ENCODE results near the gene MYLK.

MYLK gene

DNA sequence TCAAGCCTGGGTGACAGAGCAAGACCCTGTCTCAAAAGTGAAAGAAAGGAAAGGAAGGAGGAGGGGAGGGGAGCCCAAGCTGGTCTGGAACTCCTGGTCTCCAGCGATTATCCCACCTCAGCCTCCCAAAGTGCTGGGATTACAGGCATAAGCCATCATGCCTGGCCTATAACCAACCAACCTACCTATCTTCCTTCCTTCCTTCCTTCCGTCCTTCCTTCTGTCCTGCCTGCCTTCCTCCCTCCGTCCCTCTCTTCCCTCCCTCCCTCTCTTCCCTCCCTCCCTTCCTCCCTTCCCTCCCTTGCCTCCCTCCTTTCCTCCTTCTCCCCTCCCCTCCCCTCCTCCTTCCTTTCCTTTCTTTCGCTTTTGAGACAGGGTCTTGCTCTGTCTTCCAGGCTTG is 242.6 kb downstream of the MYLK start:
- WGBS, 2 donors (ENCODE audit: extremely low coverage in 2 of 2, insufficient read length in 2 of 2, insufficient replicate concordance in 1 of 2): no CpG with 5 or more reads among the region's 4 CpGs

DNA sequence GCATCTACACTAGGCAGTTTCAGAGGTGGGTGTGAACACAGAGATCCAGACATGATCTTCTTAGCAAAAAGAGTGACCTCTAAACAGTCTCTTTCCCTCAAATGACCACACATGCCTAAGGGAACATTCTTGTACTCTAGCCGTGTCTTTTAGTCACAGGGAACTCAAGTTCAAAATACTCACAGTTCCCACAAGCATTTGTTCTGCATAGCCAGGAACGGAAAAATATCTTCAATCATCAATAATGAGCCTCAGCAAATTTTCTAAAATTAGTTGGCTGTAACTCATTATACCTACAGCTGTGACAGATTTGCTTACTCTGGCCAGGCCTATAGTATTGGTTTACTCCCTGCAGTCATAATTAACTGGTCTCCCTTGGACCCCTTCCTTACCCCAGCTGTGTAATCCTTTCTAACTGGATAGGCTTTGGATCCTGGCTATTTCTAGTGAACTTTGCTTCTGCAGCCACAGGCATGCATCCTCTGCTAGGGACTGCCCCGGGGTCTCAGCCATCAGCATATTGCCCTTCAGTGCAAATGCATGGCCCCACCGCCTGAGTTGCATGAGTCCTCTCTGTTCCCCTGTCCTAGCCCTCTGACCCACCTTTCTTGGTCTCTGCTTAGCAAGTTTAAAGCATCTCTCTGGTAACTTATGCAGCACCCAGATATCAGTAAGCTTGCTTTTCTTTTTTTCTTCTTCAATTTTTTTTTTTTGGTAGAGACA is 243.2 kb downstream of the MYLK start:
- Histone ChIP-seq H3K79me1 (ENCODE audit: low read depth, low read length) (no peaks in the 10 kb centered on the region), H4K91ac (ENCODE audit: low read depth, low read length, poor library complexity) (no peak overlapping the region), H3K27me3 (ENCODE audit: control insufficient read depth in 3 of 3, insufficient read depth in 3 of 3, low read depth in 1 of 3, low read length in 3 of 3) (no peaks in the 10 kb centered on the region), H3K4ac (ENCODE audit: low read length) (no peak overlapping the region), H3K23ac (ENCODE audit: low read depth, low read length, poor library complexity) (no peak overlapping the region), H2AK5ac (ENCODE audit: low read depth, low read length) (no peak overlapping the region), H3K4me3 (ENCODE audit: low read length in 2 of 2) (no peak overlapping the region), H4K8ac (ENCODE audit: low read depth, low read length) (no peak overlapping the region), H2BK15ac (ENCODE audit: low read length) (no peak overlapping the region), H3K27ac (replicated peaks; ENCODE audit: low read length) (no peak overlapping the region), H3K4me2 (ENCODE audit: insufficient read depth, low read length, poor library complexity, severe bottlenecking) (no peak overlapping the region), H3K9ac (ENCODE audit: low read depth, low read length, poor library complexity) (no peak overlapping the region), H3K4me1 (ENCODE audit: control insufficient read depth in 2 of 2, insufficient read depth in 1 of 2, low read depth in 1 of 2, low read length in 2 of 2) (peaks cover 9 to 17% of the 10 kb centered on the region in 2 donors), H3K36me3 (replicated peaks in 1 of 2; ENCODE audit: control insufficient read depth in 2 of 2, insufficient read depth in 2 of 2, low read length in 2 of 2) (peaks cover 3 to 12% of the 10 kb centered on the region in 2 donors), H3K18ac (ENCODE audit: low read length) (no peak overlapping the region), H3K14ac (ENCODE audit: low read length) (no peak overlapping the region), H2AFZ (ENCODE audit: low read length) (no peak overlapping the region), H2BK120ac (ENCODE audit: low read depth, low read length) (no peak overlapping the region), H2BK12ac (ENCODE audit: low read length) (no peak overlapping the region), H3K9me3 (replicated peaks in 1 of 2; ENCODE audit: control insufficient read depth in 2 of 2, insufficient read depth in 1 of 2, low read depth in 1 of 2, low read length in 2 of 2) (no peaks in the 10 kb centered on the region), H2BK5ac (ENCODE audit: low read length) (no peak overlapping the region)
- no peak for DNase-seq (ENCODE audit: low spot score)
- no CpG with 5 or more reads among the region's 4 CpGs for WGBS, 2 donors (ENCODE audit: extremely low coverage in 2 of 2, insufficient read length in 2 of 2, insufficient replicate concordance in 1 of 2)

More for the DNA sequence above, 242.6 kb downstream of the MYLK start:
- no peak overlapping the region for H3K18ac ChIP-seq (ENCODE audit: low read length)
- no peaks in the 10 kb centered on the region for H3K27me3 ChIP-seq (ENCODE audit: control insufficient read depth in 3 of 3, insufficient read depth in 3 of 3, low read depth in 1 of 3, low read length in 3 of 3)
- no peaks in the 10 kb centered on the region for H3K9me3 ChIP-seq (replicated peaks in 1 of 2; ENCODE audit: control insufficient read depth in 2 of 2, insufficient read depth in 1 of 2, low read depth in 1 of 2, low read length in 2 of 2)
- DNase-seq (ENCODE audit: low spot score): no peak
- H3K14ac ChIP-seq (ENCODE audit: low read length): no peak overlapping the region
- H2BK5ac ChIP-seq (ENCODE audit: low read length): no peak overlapping the region
- H3K4me3 ChIP-seq (ENCODE audit: low read length in 2 of 2): no peak overlapping the region
- H2AFZ ChIP-seq (ENCODE audit: low read length): no peak overlapping the region
- H4K91ac ChIP-seq (ENCODE audit: low read depth, low read length, poor library complexity): no peak overlapping the region
- H3K4me2 ChIP-seq (ENCODE audit: insufficient read depth, low read length, poor library complexity, severe bottlenecking): no peak overlapping the region
- no peak overlapping the region for H2BK12ac ChIP-seq (ENCODE audit: low read length)
- no peak overlapping the region for H4K8ac ChIP-seq (ENCODE audit: low read depth, low read length)
- no peak overlapping the region for H3K23ac ChIP-seq (ENCODE audit: low read depth, low read length, poor library complexity)
- peaks cover 6 to 17% of the 10 kb centered on the region in 2 donors for H3K36me3 ChIP-seq (replicated peaks in 1 of 2; ENCODE audit: control insufficient read depth in 2 of 2, insufficient read depth in 2 of 2, low read length in 2 of 2)
- H3K4me1 ChIP-seq (ENCODE audit: control insufficient read depth in 2 of 2, insufficient read depth in 1 of 2, low read depth in 1 of 2, low read length in 2 of 2): peaks cover 3 to 12% of the 10 kb centered on the region in 2 donors
- no peak overlapping the region for H2BK120ac ChIP-seq (ENCODE audit: low read depth, low read length)
- no peak overlapping the region for H2AK5ac ChIP-seq (ENCODE audit: low read depth, low read length)
- H3K4ac ChIP-seq (ENCODE audit: low read length): no peak overlapping the region
- no peak overlapping the region for H3K9ac ChIP-seq (ENCODE audit: low read depth, low read length, poor library complexity)
- no peak overlapping the region for H3K27ac ChIP-seq (replicated peaks; ENCODE audit: low read length)
- H2BK15ac ChIP-seq (ENCODE audit: low read length): no peak overlapping the region
- no peaks in the 10 kb centered on the region for H3K79me1 ChIP-seq (ENCODE audit: low read depth, low read length)

DNA sequence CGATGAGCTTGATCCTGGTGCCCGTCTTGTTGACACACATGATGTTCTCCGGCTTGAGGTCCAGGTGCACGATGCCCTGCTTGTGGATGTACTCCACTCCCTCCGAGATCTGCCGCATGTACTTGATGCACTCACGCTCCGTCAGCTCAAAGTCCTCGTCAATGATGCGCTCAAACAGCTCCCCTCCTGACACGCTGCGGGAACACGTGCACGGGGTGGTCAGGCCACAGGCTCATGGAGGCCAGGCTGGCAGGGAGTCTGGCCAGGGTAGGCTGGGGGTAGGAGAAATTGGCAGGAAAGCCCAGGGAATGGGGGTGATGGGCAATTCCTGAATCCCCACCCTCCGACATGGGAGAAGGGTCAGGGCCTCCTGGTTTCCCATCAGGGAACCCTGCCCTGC is 243.8 kb downstream of the MYLK start:
- H3K4me3 ChIP-seq (ENCODE audit: low read length in 2 of 2): no peak overlapping the region
- H2AFZ ChIP-seq (ENCODE audit: low read length): no peak overlapping the region
- no peak overlapping the region for H2BK5ac ChIP-seq (ENCODE audit: low read length)
- no peak overlapping the region for H3K4ac ChIP-seq (ENCODE audit: low read length)
- no peak overlapping the region for H2BK120ac ChIP-seq (ENCODE audit: low read depth, low read length)
- peak overlapping the region; percentile 60 for H3K14ac ChIP-seq (ENCODE audit: low read length)
- no peak overlapping the region for H2BK15ac ChIP-seq (ENCODE audit: low read length)
- no peak overlapping the region for H3K23ac ChIP-seq (ENCODE audit: low read depth, low read length, poor library complexity)
- H4K8ac ChIP-seq (ENCODE audit: low read depth, low read length): no peak overlapping the region
- no peak overlapping the region for H3K4me2 ChIP-seq (ENCODE audit: insufficient read depth, low read length, poor library complexity, severe bottlenecking)
- H3K9me3 ChIP-seq (replicated peaks in 1 of 2; ENCODE audit: control insufficient read depth in 2 of 2, insufficient read depth in 1 of 2, low read depth in 1 of 2, low read length in 2 of 2): no peaks in the 10 kb centered on the region
- no peak for DNase-seq (ENCODE audit: low spot score)
- H3K36me3 ChIP-seq (replicated peaks in 1 of 2; ENCODE audit: control insufficient read depth in 2 of 2, insufficient read depth in 2 of 2, low read length in 2 of 2): peaks cover 3 to 12% of the 10 kb centered on the region in 2 donors
- peak overlapping the region; percentile 78 for H2BK12ac ChIP-seq (ENCODE audit: low read length)
- H3K27me3 ChIP-seq (ENCODE audit: control insufficient read depth in 3 of 3, insufficient read depth in 3 of 3, low read depth in 1 of 3, low read length in 3 of 3): no peaks in the 10 kb centered on the region
- no CpG with 5 or more reads among the region's 15 CpGs for WGBS, 2 donors (ENCODE audit: extremely low coverage in 2 of 2, insufficient read length in 2 of 2, insufficient replicate concordance in 1 of 2)
- H3K27ac ChIP-seq (replicated peaks; ENCODE audit: low read length): no peak overlapping the region
- peaks cover 11 to 19% of the 10 kb centered on the region in 2 donors for H3K4me1 ChIP-seq (ENCODE audit: control insufficient read depth in 2 of 2, insufficient read depth in 1 of 2, low read depth in 1 of 2, low read length in 2 of 2)
- no peak overlapping the region for H3K9ac ChIP-seq (ENCODE audit: low read depth, low read length, poor library complexity)
- H3K18ac ChIP-seq (ENCODE audit: low read length): no peak overlapping the region
- no peaks in the 10 kb centered on the region for H3K79me1 ChIP-seq (ENCODE audit: low read depth, low read length)
- H2AK5ac ChIP-seq (ENCODE audit: low read depth, low read length): no peak overlapping the region
- H4K91ac ChIP-seq (ENCODE audit: low read depth, low read length, poor library complexity): no peak overlapping the region

DNA sequence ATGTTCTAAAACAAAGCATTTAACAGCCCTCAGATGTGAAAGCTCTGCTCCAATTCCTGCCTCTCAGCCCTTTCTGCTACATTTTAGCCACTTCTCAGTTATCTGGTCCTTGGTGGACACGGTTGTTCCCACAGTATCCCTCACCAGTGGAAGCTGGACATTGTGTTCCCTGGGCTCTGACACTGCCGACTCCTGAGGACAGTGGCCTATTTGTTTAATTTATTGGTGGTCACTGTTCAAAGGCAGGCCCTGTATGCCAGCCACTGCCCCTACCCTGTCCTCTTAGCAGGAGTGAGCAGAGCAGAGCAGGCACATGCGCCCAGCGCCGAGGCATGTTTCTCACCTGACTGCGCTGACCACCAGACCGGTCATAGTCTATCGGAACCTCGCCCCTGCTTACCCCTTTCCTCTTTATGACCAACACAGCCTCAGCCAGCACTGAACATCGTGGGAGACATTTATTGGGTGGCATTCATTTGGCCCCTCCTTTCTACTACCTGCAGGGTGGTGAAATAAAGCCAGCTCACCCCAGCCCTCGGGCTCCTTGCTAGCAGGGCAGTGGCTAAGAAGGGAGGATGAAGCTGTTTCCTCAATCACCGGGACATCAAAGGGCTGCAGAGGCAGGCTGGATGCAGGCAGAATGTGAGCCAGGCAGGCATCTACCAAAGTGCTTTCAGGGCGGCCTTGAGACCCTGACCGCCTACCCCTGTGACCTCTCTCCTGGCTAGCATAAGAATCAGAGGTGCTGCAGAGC is 245.0 kb downstream of the MYLK start:
- Histone ChIP-seq H3K36me3 (replicated peaks in 1 of 2; ENCODE audit: control insufficient read depth in 2 of 2, insufficient read depth in 2 of 2, low read length in 2 of 2) (peaks cover 3 to 12% of the 10 kb centered on the region in 2 donors), H3K4ac (ENCODE audit: low read length) (no peak overlapping the region), H3K9ac (ENCODE audit: low read depth, low read length, poor library complexity) (no peak overlapping the region), H2AFZ (ENCODE audit: low read length) (no peak overlapping the region), H3K4me1 (ENCODE audit: control insufficient read depth in 2 of 2, insufficient read depth in 1 of 2, low read depth in 1 of 2, low read length in 2 of 2) (peaks cover 17 to 30% of the 10 kb centered on the region in 2 donors), H2BK5ac (ENCODE audit: low read length) (no peak overlapping the region), H4K8ac (ENCODE audit: low read depth, low read length) (no peak overlapping the region), H3K14ac (ENCODE audit: low read length) (no peak overlapping the region), H3K4me2 (ENCODE audit: insufficient read depth, low read length, poor library complexity, severe bottlenecking) (no peak overlapping the region), H2BK12ac (ENCODE audit: low read length) (no peak overlapping the region), H4K91ac (ENCODE audit: low read depth, low read length, poor library complexity) (no peak overlapping the region), H3K18ac (ENCODE audit: low read length) (no peak overlapping the region), H3K27ac (replicated peaks; ENCODE audit: low read length) (no peak overlapping the region), H2BK15ac (ENCODE audit: low read length) (no peak overlapping the region), H3K9me3 (replicated peaks in 1 of 2; ENCODE audit: control insufficient read depth in 2 of 2, insufficient read depth in 1 of 2, low read depth in 1 of 2, low read length in 2 of 2) (no peaks in the 10 kb centered on the region), H2AK5ac (ENCODE audit: low read depth, low read length) (no peak overlapping the region), H3K4me3 (ENCODE audit: low read length in 2 of 2) (no peak overlapping the region), H3K23ac (ENCODE audit: low read depth, low read length, poor library complexity) (peak overlapping the region; percentile 14), H2BK120ac (ENCODE audit: low read depth, low read length) (no peak overlapping the region), H3K79me1 (ENCODE audit: low read depth, low read length) (no peaks in the 10 kb centered on the region), H3K27me3 (ENCODE audit: control insufficient read depth in 3 of 3, insufficient read depth in 3 of 3, low read depth in 1 of 3, low read length in 3 of 3) (no peaks in the 10 kb centered on the region)
- DNase-seq (ENCODE audit: low spot score): no peak
- WGBS, 2 donors (ENCODE audit: extremely low coverage in 2 of 2, insufficient read length in 2 of 2, insufficient replicate concordance in 1 of 2): no CpG with 5 or more reads among the region's 14 CpGs

Measured in neuronal stem cell (in vitro differentiated cells).